ENCODE results near the gene PRDM16. TPM values are rescaled to one million over a fixed set of nuclear protein-coding genes. Genes with fewer than 3 reads are reported as not detected.

The PRDM16 gene
- total and polyA plus RNA-seq, 2 of the 4 experiments (the other 2 are of a cell fraction) = 0.02 TPM; not detected in 1

GRCh38 chr1:3318329-3318728, 249.3 kb downstream of the PRDM16 start:
- Histone ChIP-seq H2AK9ac (replicated peaks; ENCODE audit: low read depth, low read length, poor library complexity) (no peak overlapping the region), H2BK120ac (ENCODE audit: low read depth, low read length) (no peak overlapping the region), H3K14ac (replicated peaks; ENCODE audit: low read depth, low read length) (no peak overlapping the region), H2BK20ac (ENCODE audit: low read depth, low read length) (no peak overlapping the region), H3K27ac (ENCODE audit: insufficient read depth, low read length) (no peak overlapping the region), H4K20me1 (ENCODE audit: insufficient read depth, low read length) (no peaks in the 10 kb centered on the region), H3K56ac (ENCODE audit: extremely low read depth, insufficient read depth, low read length) (no peak overlapping the region), H2BK15ac (ENCODE audit: low read depth, low read length) (no peak overlapping the region), H4K91ac (ENCODE audit: insufficient read depth, low read depth, low read length) (no peak overlapping the region), H3K4me3 (ENCODE audit: insufficient read depth, low read depth, low read length) (no peak overlapping the region), H3K18ac (ENCODE audit: low read depth, low read length) (no peak overlapping the region), H3K9me1 (ENCODE audit: insufficient read depth, low read length) (peaks cover 7% of the 10 kb centered on the region), H3K4ac (ENCODE audit: low read depth, low read length) (no peak overlapping the region), H3K9me3 (ENCODE audit: control insufficient read depth, insufficient read depth, low read length) (no peaks in the 10 kb centered on the region), H3K4me1 (ENCODE audit: control insufficient read depth, insufficient read depth, low read length) (peaks cover 12% of the 10 kb centered on the region), H3K23ac (ENCODE audit: low read depth, low read length) (no peak overlapping the region), H3K27me3 (ENCODE audit: control insufficient read depth, insufficient read depth, low read length) (no peaks in the 10 kb centered on the region; the same call in 1 of the 2 replicates), H3K79me1 (ENCODE audit: low read depth in 1 of 2, low read length in 2 of 2) (no peaks in the 10 kb centered on the region), H3K9ac (ENCODE audit: low read depth, low read length) (no peak overlapping the region), H2AFZ (replicated peaks; ENCODE audit: low read length, poor library complexity) (no peak overlapping the region), H2AK5ac (ENCODE audit: low read depth, low read length) (no peak overlapping the region), H4K8ac (ENCODE audit: low read depth in 2 of 2, low read length in 2 of 2) (no peak overlapping the region), H3K36me3 (ENCODE audit: control insufficient read depth, insufficient read depth, low read length) (no peaks in the 10 kb centered on the region), H2BK5ac (ENCODE audit: low read depth, low read length, poor library complexity, severe bottlenecking) (no peak overlapping the region), H4K5ac (ENCODE audit: low read depth, low read length) (no peak overlapping the region), H3K4me2 (ENCODE audit: low read depth, low read length) (no peak overlapping the region)
- no TSS peak for BruUV-seq (replicated peaks)
- dilution Hi-C loops (cut with HindIII; ENCODE audit: low sequenced_read_pairs, unreplicated experiment) (no loop called here), intact Hi-C loops (cut with micrococcal nuclease) (loop anchor here (10.0 kb wide), 2 partner anchors 254 to 904 kb away; partner anchors contain the start of genes PEX10 and PRDM16), in situ Hi-C loops (cut with MboI; ENCODE audit: low sequenced_read_pairs) (loop anchor here (25.0 kb wide), 1 partner anchor 906 kb away; the partner anchor contains the start of gene PEX10)
- DNase-seq (no peak), ATAC-seq (ENCODE audit: low read depth) (no peak)
- 100% methylated on average over 1 of the region's 2 CpGs; no CpG with 5 or more reads in 1 of the 2 experiments for WGBS, 2 experiments (ENCODE audit: extremely low coverage in 2 of 2, insufficient read length in 1 of 2)
- no peak for TF ChIP-seq MXI1 (IDR thresholded peaks at IDR 0.05; ENCODE audit: borderline replicate concordance, low read depth, low read length)
- TF ChIP-seq CTCF (conservative IDR thresholded peaks at IDR 0.05; ENCODE audit: low read depth, low read length) = no peak
- no peak for TF ChIP-seq FOS (IDR thresholded peaks at IDR 0.05; ENCODE audit: low read depth, low read length)
- TF ChIP-seq RAD21 (IDR thresholded peaks at IDR 0.05; ENCODE audit: low read length) = no peak
- no peak for TF ChIP-seq CEBPB (IDR thresholded peaks at IDR 0.05; ENCODE audit: low read depth, low read length)
- no peak for TF ChIP-seq POLR2A (IDR thresholded peaks at IDR 0.05; ENCODE audit: low read depth, low read length)
- no peak for TF ChIP-seq RCOR1 (IDR thresholded peaks at IDR 0.05; ENCODE audit: insufficient replicate concordance, low read length)
- TF ChIP-seq ELK1 (IDR thresholded peaks at IDR 0.05; ENCODE audit: borderline replicate concordance, low read depth, low read length) = no peak
- no peak for TF ChIP-seq USF2 (IDR thresholded peaks at IDR 0.05; ENCODE audit: low read depth, low read length)
- TF ChIP-seq RFX5 (IDR thresholded peaks at IDR 0.05; ENCODE audit: low read depth, low read length) = no peak
- TF ChIP-seq BHLHE40 (IDR thresholded peaks at IDR 0.05; ENCODE audit: low read depth, low read length) = no peak
- TF ChIP-seq NFE2L2 (IDR thresholded peaks at IDR 0.05; ENCODE audit: low read depth, low read length) = no peak
- TF ChIP-seq SMC3 (IDR thresholded peaks at IDR 0.05; ENCODE audit: low read depth, low read length) = no peak
- no peak for TF ChIP-seq CHD1 (IDR thresholded peaks at IDR 0.05; ENCODE audit: low read depth, low read length)
- TF ChIP-seq MAFK (IDR thresholded peaks at IDR 0.05; ENCODE audit: low read depth, low read length) = no peak
- no peak for TF ChIP-seq MAZ (IDR thresholded peaks at IDR 0.05; ENCODE audit: borderline replicate concordance, low read depth, low read length)
- POLR2A ChIA-PET (ENCODE audit: unreplicated experiment) = no interaction called here
- CTCF ChIA-PET = no interaction called here
